HG02840 (cell line): ENCODE data around the gene TRABD2B.

Experiments used
- ATAC-seq: cut with Tn5 transposase; IDR thresholded peaks from one replicate; pipeline ENCODE4 v1.9.1; 2021; ENCODE audit warnings: mild to moderate bottlenecking, moderate library complexity, moderate number of reproducible peaks; ENCODE audit not compliant: unreplicated experiment, low FRiP score

TRABD2B gene

GRCh38 chr1:47997289-47998200, at the start of gene TRABD2B:
Gene TRABD2B (minus strand): TSS chr1:47997385.
- no peak for ATAC-seq

GRCh38 chr1:48044311-48044710, 47.1 kb upstream of the TRABD2B start:
- ATAC-seq = no peak

GRCh38 chr1:48043622-48044021, 46.4 kb upstream of the TRABD2B start:
- no peak for ATAC-seq

GRCh38 chr1:48040154-48040553, 43.0 kb upstream of the TRABD2B start:
- no peak for ATAC-seq

- no peak for ATAC-seq
Observed at GRCh38 chr1:48039088-48040054, 42.2 kb upstream of the TRABD2B start.

- ATAC-seq = no peak
Observed at GRCh38 chr1:48038270-48038767, 41.1 kb upstream of the TRABD2B start.

GRCh38 chr1:48036710-48037355, 39.6 kb upstream of the TRABD2B start:
- ATAC-seq = no peak

GRCh38 chr1:48035371-48036141, 38.4 kb upstream of the TRABD2B start:
- no peak for ATAC-seq

GRCh38 chr1:48033495-48034045, 36.4 kb upstream of the TRABD2B start:
- ATAC-seq = no peak

- no peak for ATAC-seq
Observed at GRCh38 chr1:48031676-48032075, 34.5 kb upstream of the TRABD2B start.

- no peak for ATAC-seq
Observed at GRCh38 chr1:48030696-48031365, 33.6 kb upstream of the TRABD2B start.

GRCh38 chr1:48030211-48030610, 33.0 kb upstream of the TRABD2B start:
- no peak for ATAC-seq

GRCh38 chr1:48028218-48029069, 31.3 kb upstream of the TRABD2B start:
- no peak for ATAC-seq

GRCh38 chr1:48027533-48027835, 30.3 kb upstream of the TRABD2B start:
- ATAC-seq = no peak

GRCh38 chr1:48026701-48027532, 29.7 kb upstream of the TRABD2B start:
- no peak for ATAC-seq

- ATAC-seq = no peak
Observed at GRCh38 chr1:48026275-48026674, 29.1 kb upstream of the TRABD2B start.

- no peak for ATAC-seq
Observed at GRCh38 chr1:48025076-48025475, 27.9 kb upstream of the TRABD2B start.
